ENCODE measurements around the gene FMNL2. TPM values are rescaled to one million over a fixed set of nuclear protein-coding genes. Genes with fewer than 3 reads are reported as not detected.
A peak's percentile ranks its signal among the peaks of the same experiment; 100 is the strongest.

The FMNL2 gene
- total and polyA plus RNA-seq, 4 donors, result 81.1 to 173 (median 146) TPM

- Histone ChIP-seq H3K27me3 (ENCODE audit: control insufficient read depth, insufficient read depth, low read length) (no peaks in the 10 kb centered on the region), H3K9me3 (ENCODE audit: control insufficient read depth, insufficient read depth, low read length) (no peaks in the 10 kb centered on the region), H3K36me3 (ENCODE audit: control insufficient read depth, insufficient read depth, low read length) (peaks cover 20% of the 10 kb centered on the region), H3K4me1 (ENCODE audit: control insufficient read depth, insufficient read depth, low read length) (no peaks in the 10 kb centered on the region), H3K4me3 (ENCODE audit: low read depth, low read length) (no peak overlapping the region), H3K27ac (ENCODE audit: low read depth, low read length) (no peak overlapping the region)
- no peak for DNase-seq (ENCODE audit: low read depth in 4 of 6, low spot score in 6 of 6)
- WGBS (ENCODE audit: insufficient coverage), result no CpG with 5 or more reads among the region's 3 CpGs
Observed at GRCh38 chr2:152676461-152676860, 341.5 kb downstream of the FMNL2 start.

GRCh38 chr2:152678808-152679207, 343.8 kb downstream of the FMNL2 start:
- H3K36me3 ChIP-seq (ENCODE audit: control insufficient read depth, insufficient read depth, low read length), result peaks cover 16% of the 10 kb centered on the region
- no CpG with 5 or more reads among the region's 2 CpGs for WGBS (ENCODE audit: insufficient coverage)
- DNase-seq (ENCODE audit: low read depth in 4 of 6, low spot score in 6 of 6), result no peak

GRCh38 chr2:152682663-152683062, 347.7 kb downstream of the FMNL2 start:
- no peak overlapping the region for H3K27ac ChIP-seq (ENCODE audit: low read depth, low read length)
- WGBS (ENCODE audit: insufficient coverage), result 42% methylated on average over 8 of the region's 9 CpGs
- no peaks in the 10 kb centered on the region for H3K27me3 ChIP-seq (ENCODE audit: control insufficient read depth, insufficient read depth, low read length)
- DNase-seq (ENCODE audit: low read depth in 4 of 6, low spot score in 6 of 6), result peak in 1 of 6 donors; percentile 3
- H3K4me1 ChIP-seq (ENCODE audit: control insufficient read depth, insufficient read depth, low read length), result no peaks in the 10 kb centered on the region
- no peaks in the 10 kb centered on the region for H3K9me3 ChIP-seq (ENCODE audit: control insufficient read depth, insufficient read depth, low read length)
- no peak overlapping the region for H3K4me3 ChIP-seq (ENCODE audit: low read depth, low read length)
- peaks cover 4% of the 10 kb centered on the region for H3K36me3 ChIP-seq (ENCODE audit: control insufficient read depth, insufficient read depth, low read length)

More at GRCh38 chr2:152678808-152679207, 343.8 kb downstream of the FMNL2 start:
- Histone ChIP-seq H3K4me1 (ENCODE audit: control insufficient read depth, insufficient read depth, low read length) (no peaks in the 10 kb centered on the region), H3K9me3 (ENCODE audit: control insufficient read depth, insufficient read depth, low read length) (no peaks in the 10 kb centered on the region), H3K27ac (ENCODE audit: low read depth, low read length) (no peak overlapping the region), H3K4me3 (ENCODE audit: low read depth, low read length) (no peak overlapping the region), H3K27me3 (ENCODE audit: control insufficient read depth, insufficient read depth, low read length) (no peaks in the 10 kb centered on the region)

GRCh38 chr2:152683400-152683799, 348.4 kb downstream of the FMNL2 start:
- Histone ChIP-seq H3K4me1 (ENCODE audit: control insufficient read depth, insufficient read depth, low read length) (no peaks in the 10 kb centered on the region), H3K36me3 (ENCODE audit: control insufficient read depth, insufficient read depth, low read length) (peaks cover 6% of the 10 kb centered on the region), H3K4me3 (ENCODE audit: low read depth, low read length) (no peak overlapping the region), H3K27ac (ENCODE audit: low read depth, low read length) (no peak overlapping the region), H3K9me3 (ENCODE audit: control insufficient read depth, insufficient read depth, low read length) (no peaks in the 10 kb centered on the region), H3K27me3 (ENCODE audit: control insufficient read depth, insufficient read depth, low read length) (no peaks in the 10 kb centered on the region)
- DNase-seq (ENCODE audit: low read depth in 4 of 6, low spot score in 6 of 6), result no peak

- Histone ChIP-seq H3K27ac (ENCODE audit: low read depth, low read length) (no peak overlapping the region), H3K9me3 (ENCODE audit: control insufficient read depth, insufficient read depth, low read length) (no peaks in the 10 kb centered on the region)
Observed at GRCh38 chr2:152686321-152686720, 351.3 kb downstream of the FMNL2 start.

GRCh38 chr2:152693033-152693432, 358.1 kb downstream of the FMNL2 start:
- H3K36me3 ChIP-seq (ENCODE audit: control insufficient read depth, insufficient read depth, low read length), result peaks cover 4% of the 10 kb centered on the region
- no peaks in the 10 kb centered on the region for H3K4me1 ChIP-seq (ENCODE audit: control insufficient read depth, insufficient read depth, low read length)
- H3K27me3 ChIP-seq (ENCODE audit: control insufficient read depth, insufficient read depth, low read length), result no peaks in the 10 kb centered on the region
- no CpG with 5 or more reads among the region's 4 CpGs for WGBS (ENCODE audit: insufficient coverage)
- DNase-seq (ENCODE audit: low read depth in 4 of 6, low spot score in 6 of 6), result no peak
- no peaks in the 10 kb centered on the region for H3K9me3 ChIP-seq (ENCODE audit: control insufficient read depth, insufficient read depth, low read length)
- no peak overlapping the region for H3K4me3 ChIP-seq (ENCODE audit: low read depth, low read length)
- no peak overlapping the region for H3K27ac ChIP-seq (ENCODE audit: low read depth, low read length)

More at GRCh38 chr2:152686321-152686720, 351.3 kb downstream of the FMNL2 start:
- Histone ChIP-seq H3K4me3 (ENCODE audit: low read depth, low read length) (no peak overlapping the region), H3K27me3 (ENCODE audit: control insufficient read depth, insufficient read depth, low read length) (no peaks in the 10 kb centered on the region), H3K36me3 (ENCODE audit: control insufficient read depth, insufficient read depth, low read length) (peaks cover 2% of the 10 kb centered on the region), H3K4me1 (ENCODE audit: control insufficient read depth, insufficient read depth, low read length) (no peaks in the 10 kb centered on the region)
- DNase-seq (ENCODE audit: low read depth in 4 of 6, low spot score in 6 of 6), result no peak

- no peaks in the 10 kb centered on the region for H3K9me3 ChIP-seq (ENCODE audit: control insufficient read depth, insufficient read depth, low read length)
- no peaks in the 10 kb centered on the region for H3K4me1 ChIP-seq (ENCODE audit: control insufficient read depth, insufficient read depth, low read length)
- no peak overlapping the region for H3K4me3 ChIP-seq (ENCODE audit: low read depth, low read length)
- DNase-seq (ENCODE audit: low read depth in 4 of 6, low spot score in 6 of 6), result no peak
- no peak overlapping the region for H3K27ac ChIP-seq (ENCODE audit: low read depth, low read length)
- peaks cover 4% of the 10 kb centered on the region for H3K36me3 ChIP-seq (ENCODE audit: control insufficient read depth, insufficient read depth, low read length)
- no peaks in the 10 kb centered on the region for H3K27me3 ChIP-seq (ENCODE audit: control insufficient read depth, insufficient read depth, low read length)
- 94% methylated on average over 5 of the region's 8 CpGs for WGBS (ENCODE audit: insufficient coverage)
Observed at GRCh38 chr2:152694161-152694661, 359.2 kb downstream of the FMNL2 start.

GRCh38 chr2:152695763-152696162, 360.8 kb downstream of the FMNL2 start:
- WGBS (ENCODE audit: insufficient coverage), result no CpG with 5 or more reads among the region's 3 CpGs
- Histone ChIP-seq H3K36me3 (ENCODE audit: control insufficient read depth, insufficient read depth, low read length) (peaks cover 4% of the 10 kb centered on the region), H3K27ac (ENCODE audit: low read depth, low read length) (no peak overlapping the region), H3K4me3 (ENCODE audit: low read depth, low read length) (no peak overlapping the region), H3K4me1 (ENCODE audit: control insufficient read depth, insufficient read depth, low read length) (no peaks in the 10 kb centered on the region), H3K9me3 (ENCODE audit: control insufficient read depth, insufficient read depth, low read length) (no peaks in the 10 kb centered on the region), H3K27me3 (ENCODE audit: control insufficient read depth, insufficient read depth, low read length) (no peaks in the 10 kb centered on the region)
- no peak for DNase-seq (ENCODE audit: low read depth in 4 of 6, low spot score in 6 of 6)

GRCh38 chr2:152696476-152696875, 361.5 kb downstream of the FMNL2 start:
- Histone ChIP-seq H3K27ac (ENCODE audit: low read depth, low read length) (no peak overlapping the region), H3K36me3 (ENCODE audit: control insufficient read depth, insufficient read depth, low read length) (peaks cover 4% of the 10 kb centered on the region), H3K4me1 (ENCODE audit: control insufficient read depth, insufficient read depth, low read length) (no peaks in the 10 kb centered on the region), H3K4me3 (ENCODE audit: low read depth, low read length) (no peak overlapping the region), H3K9me3 (ENCODE audit: control insufficient read depth, insufficient read depth, low read length) (no peaks in the 10 kb centered on the region), H3K27me3 (ENCODE audit: control insufficient read depth, insufficient read depth, low read length) (no peaks in the 10 kb centered on the region)
- DNase-seq (ENCODE audit: low read depth in 4 of 6, low spot score in 6 of 6), result no peak
- WGBS (ENCODE audit: insufficient coverage), result no CpG with 5 or more reads among the region's 1 CpG

Measured in spinal cord (tissue), 10 donors.